ENCODE results near the gene PHKB. TPM values are rescaled to one million over a fixed set of nuclear protein-coding genes. Genes with fewer than 3 reads are reported as not detected.

PHKB gene
- total and polyA plus RNA-seq, 2 donors (not counting 3 experiments of a cell fraction or from before 2014, with no cell fraction given), result 30.1 to 61.0 TPM

GRCh38 chr16:47611042-47611441 lies 149.9 kb downstream of the PHKB start:
- TF ChIP-seq GATA2 (IDR thresholded peaks at IDR 0.05; ENCODE audit: insufficient read depth, insufficient read length, low read depth, low read length) (no peak), JUN (IDR thresholded peaks at IDR 0.05; ENCODE audit: borderline replicate concordance, insufficient read depth, insufficient read length, low read depth) (no peak), FOS (IDR thresholded peaks at IDR 0.05; ENCODE audit: borderline replicate concordance, insufficient read depth, low read length) (no peak)
- ChIA-PET POLR2A (no interaction called here), CTCF (no interaction called here)
- intact Hi-C loops (cut with micrococcal nuclease), result no loop called here
- Histone ChIP-seq H4K20me1 (replicated peaks; ENCODE audit: control insufficient read depth, extremely low read depth, insufficient read depth, low read length) (no peaks in the 10 kb centered on the region), H3K4me3 (replicated peaks in 1 of 3; ENCODE audit: insufficient read depth in 1 of 3, low read depth in 1 of 3, low read length in 3 of 3) (no peak overlapping the region), H3K9ac (replicated peaks; ENCODE audit: extremely low read depth, insufficient read depth, low read length) (no peak overlapping the region), H3K79me2 (ENCODE audit: control insufficient read depth, insufficient read depth, low read length) (no peaks in the 10 kb centered on the region), H3K27me3 (ENCODE audit: control insufficient read depth in 2 of 2, insufficient read depth in 2 of 2, low read length in 2 of 2) (no peaks in the 10 kb centered on the region), H3K4me2 (ENCODE audit: insufficient read depth, low read length) (no peak overlapping the region), H3K27ac (ENCODE audit: insufficient read depth, low read depth, low read length) (no peak overlapping the region), H3K9me1 (replicated peaks; ENCODE audit: control insufficient read depth, extremely low read depth, insufficient read depth, low read length) (no peaks in the 10 kb centered on the region), H3K4me1 (ENCODE audit: control insufficient read depth, extremely low read depth, insufficient read depth, low read length) (no peaks in the 10 kb centered on the region), H3K9me3 (replicated peaks; ENCODE audit: control insufficient read depth, insufficient read depth, low read length) (no peaks in the 10 kb centered on the region), H2AFZ (ENCODE audit: low read depth, low read length) (no peak overlapping the region), H3K36me3 (ENCODE audit: control insufficient read depth in 2 of 2, extremely low read depth in 1 of 2, insufficient read depth in 2 of 2, low read length in 2 of 2) (peaks cover 0 to 2% of the 10 kb centered on the region in 2 experiments)
- BruUV-seq (replicated peaks), result no TSS peak
- dilution Hi-C loops (cut with MboI; ENCODE audit: extremely low pct_ligation_motif_present, low sequenced_read_pairs), result no loop called here
- no peak for DNase-seq (ENCODE audit: low read depth, low spot score)
- no peak for FAIRE-seq

GRCh38 chr16:47611848-47612493 lies 150.8 kb downstream of the PHKB start:
- no peak overlapping the region for H3K9ac ChIP-seq (replicated peaks; ENCODE audit: extremely low read depth, insufficient read depth, low read length)
- H3K27me3 ChIP-seq (ENCODE audit: control insufficient read depth in 2 of 2, insufficient read depth in 2 of 2, low read length in 2 of 2), result no peaks in the 10 kb centered on the region
- no peaks in the 10 kb centered on the region for H3K79me2 ChIP-seq (ENCODE audit: control insufficient read depth, insufficient read depth, low read length)
- H3K4me3 ChIP-seq (replicated peaks in 1 of 3; ENCODE audit: insufficient read depth in 1 of 3, low read depth in 1 of 3, low read length in 3 of 3), result no peak overlapping the region
- no peaks in the 10 kb centered on the region for H3K9me1 ChIP-seq (replicated peaks; ENCODE audit: control insufficient read depth, extremely low read depth, insufficient read depth, low read length)
- H3K9me3 ChIP-seq (replicated peaks; ENCODE audit: control insufficient read depth, insufficient read depth, low read length), result no peaks in the 10 kb centered on the region
- peaks cover 0 to 2% of the 10 kb centered on the region in 2 experiments for H3K36me3 ChIP-seq (ENCODE audit: control insufficient read depth in 2 of 2, extremely low read depth in 1 of 2, insufficient read depth in 2 of 2, low read length in 2 of 2)
- H3K4me1 ChIP-seq (ENCODE audit: control insufficient read depth, extremely low read depth, insufficient read depth, low read length), result no peaks in the 10 kb centered on the region
- intact Hi-C loops (cut with micrococcal nuclease), result no loop called here
- H3K27ac ChIP-seq (ENCODE audit: insufficient read depth, low read depth, low read length), result no peak overlapping the region
- no peak overlapping the region for H3K4me2 ChIP-seq (ENCODE audit: insufficient read depth, low read length)
- dilution Hi-C loops (cut with MboI; ENCODE audit: extremely low pct_ligation_motif_present, low sequenced_read_pairs), result no loop called here
- FAIRE-seq, result no peak
- ChIA-PET POLR2A (no interaction called here), CTCF (interaction anchor here (0.9 kb wide), 1 partner anchor 10 kb away, joined by 3 read pairs; no protein-coding TSS in a partner anchor)
- no peak overlapping the region for H2AFZ ChIP-seq (ENCODE audit: low read depth, low read length)
- TF ChIP-seq POLR2AphosphoS5 (IDR thresholded peaks at IDR 0.05; ENCODE audit: insufficient read depth, low read depth, low read length) (no peak), JUN (IDR thresholded peaks at IDR 0.05; ENCODE audit: borderline replicate concordance, insufficient read depth, insufficient read length, low read depth) (no peak), GATA2 (IDR thresholded peaks at IDR 0.05; ENCODE audit: insufficient read depth, insufficient read length, low read depth, low read length) (no peak), FOS (IDR thresholded peaks at IDR 0.05; ENCODE audit: borderline replicate concordance, insufficient read depth, low read length) (no peak), MYC (IDR thresholded peaks at IDR 0.05; ENCODE audit: low read depth, low read length) (no peak), MAX (IDR thresholded peaks at IDR 0.05; ENCODE audit: insufficient read depth, insufficient read length) (no peak), POLR2A (IDR thresholded peaks at IDR 0.05; ENCODE audit: low read depth, low read length) (no peak), EZH2 (IDR thresholded peaks at IDR 0.05; ENCODE audit: borderline replicate concordance, low read depth, low read length, severe bottlenecking) (no peak), CTCF (IDR thresholded peaks at IDR 0.05; ENCODE audit: extremely low read depth in 1 of 2, insufficient read depth in 1 of 2, low read depth in 1 of 2, low read length in 2 of 2) (no peak)
- no peaks in the 10 kb centered on the region for H4K20me1 ChIP-seq (replicated peaks; ENCODE audit: control insufficient read depth, extremely low read depth, insufficient read depth, low read length)
- no TSS peak for BruUV-seq (replicated peaks)
- DNase-seq (ENCODE audit: low read depth, low spot score), result no peak

All from endothelial cell of umbilical vein (primary cell).